Natural killer cell (primary cell): ENCODE measurements around the gene PPCS. TPM values are rescaled to one million over a fixed set of nuclear protein-coding genes. Genes with fewer than 3 reads are reported as not detected.

Experiments used
- ATAC-seq, 3 donors: fragments of 150-1000 bp in 2 of 3; fragments of 200-7000 bp in 1 of 3; cut with Tn5 transposase; 1 replicate in 1 of 3; 2 replicates in 2 of 3; pipeline ENCODE4 v1.10.0; 2021; ENCODE audit warnings: mild to moderate bottlenecking in 2 of 3, moderate library complexity in 2 of 3
- DNase-seq, 2 donors: peaks; one replicate each; pipeline versions ENCODE4 v3.0.0 to v3.0.0-alpha.2; 2013 to 2021; ENCODE audit warnings: mixed read lengths in 1 of 2
- H3K27ac ChIP-seq: one replicate; pipeline ENCODE4 v1.5.1; 2013; ENCODE audit warnings: mild to moderate bottlenecking, low read length
- H3K27me3 ChIP-seq: one replicate; pipeline ENCODE4 v1.6.1; 2013; ENCODE audit warnings: low read length; ENCODE audit not compliant: control insufficient read depth, insufficient read depth
- H3K36me3 ChIP-seq: one replicate; pipeline ENCODE4 v1.6.1; 2013; ENCODE audit warnings: low read length; ENCODE audit not compliant: control insufficient read depth, insufficient read depth
- H3K4me1 ChIP-seq: one replicate; pipeline ENCODE4 v1.6.1; 2013; ENCODE audit warnings: low read length; ENCODE audit not compliant: control insufficient read depth, insufficient read depth
- H3K4me3 ChIP-seq: one replicate; pipeline ENCODE4 v1.5.1; 2013; ENCODE audit warnings: low read length
- H3K9me3 ChIP-seq: one replicate; pipeline ENCODE4 v1.6.1; 2013; ENCODE audit warnings: low read length; ENCODE audit not compliant: control insufficient read depth, insufficient read depth
- H3K27ac Mint-ChIP-seq, 2 donors: one replicate each; pipeline ENCODE4 v1.8.0; 2022; ENCODE audit warnings: mild to moderate bottlenecking in 2 of 2, mixed read lengths in 2 of 2, moderate library complexity in 1 of 2
- H3K27me3 Mint-ChIP-seq, 2 donors: one replicate each; pipeline ENCODE4 v1.8.0; 2022; ENCODE audit warnings: low read depth in 2 of 2, mixed read lengths in 2 of 2
- H3K36me3 Mint-ChIP-seq: one replicate; pipeline ENCODE4 v1.8.0; 2022; ENCODE audit warnings: mixed read lengths
- H3K4me1 Mint-ChIP-seq, 2 donors: one replicate each; pipeline ENCODE4 v1.8.0; 2022; ENCODE audit warnings: mixed read lengths in 2 of 2
- H3K4me3 Mint-ChIP-seq: one replicate; pipeline ENCODE4 v1.8.0; 2022; ENCODE audit warnings: mild to moderate bottlenecking, moderate library complexity, mixed read lengths
- H3K9me3 Mint-ChIP-seq, 2 donors: one replicate each; pipeline ENCODE4 v1.8.0; 2022; ENCODE audit warnings: mixed read lengths in 2 of 2
- WGBS: methylation state at CpG from one replicate; pipeline ENCODE4 v1.1.7; 2013; ENCODE audit warnings: missing lambda C conversion rate; ENCODE audit not compliant: insufficient coverage; 5-methylcytosine and 5-hydroxymethylcytosine counted together
- intact Hi-C: fragments of 100-400 bp; cut with micrococcal nuclease; formaldehyde crosslinking; loops from one replicate; pipeline ENCODE4 v1.14.2; 2022
- total RNA-seq, 4 donors: library from RNA; stranded (reverse); fragments of 120-200 nt in 1 of 4; gene quantifications; one replicate each; pipeline versions ENCODE4 v1.2.3 to v1.2.4, GENCODE V29; 2013 to 2022
- TF ChIP-seq, protein P1 (sequence below): fragments of 200-600 bp; IDR thresholded peaks from one replicate; pipeline ENCODE4 v1.8.0; 2022; ENCODE audit warnings: antibody characterized with exemption

PPCS gene
- total RNA-seq, 3 donors from 2014 or later (not counting 1 experiment from before 2014, with no cell fraction given), result 44.2 to 54.5 (median 50.2) TPM

DNA sequence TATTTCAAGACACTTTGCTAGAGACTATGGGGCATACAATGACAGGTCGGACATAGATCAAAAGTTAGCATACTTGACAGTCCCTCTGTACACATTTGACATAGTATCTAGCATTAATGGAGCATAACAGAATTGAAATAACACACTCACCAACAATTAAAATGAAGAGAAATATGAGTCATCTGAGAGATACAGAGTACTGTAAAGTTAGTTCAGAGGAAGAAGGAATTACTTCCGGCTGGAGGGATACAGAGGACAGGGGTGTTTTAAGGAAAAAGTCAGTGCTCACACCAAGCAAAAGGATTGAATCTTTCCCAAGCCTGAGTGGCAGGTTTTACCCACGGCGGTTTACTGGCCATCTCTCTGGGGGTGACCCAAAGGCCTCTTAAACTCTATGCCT is 3.0 kb upstream of the PPCS start:
- peak overlapping the region in 1 of 2 donors; percentile 58 for H3K27ac Mint-ChIP-seq
- H3K36me3 Mint-ChIP-seq, result no peaks in the 10 kb centered on the region
- Histone ChIP-seq H3K27ac (no peak overlapping the region), H3K9me3 (no peaks in the 10 kb centered on the region), H3K27me3 (peaks cover 5% of the 10 kb centered on the region), H3K4me3 (no peak overlapping the region), H3K36me3 (peaks cover 6% of the 10 kb centered on the region), H3K4me1 (peaks cover 23% of the 10 kb centered on the region)
- ATAC-seq (no peak), DNase-seq (no peak)
- peaks cover 21 to 26% of the 10 kb centered on the region in 2 donors for H3K4me1 Mint-ChIP-seq
- intact Hi-C loops, result no loop called here
- peaks cover 0 to 7% of the 10 kb centered on the region in 2 donors for H3K27me3 Mint-ChIP-seq
- H3K9me3 Mint-ChIP-seq, result no peaks in the 10 kb centered on the region
- peak overlapping the region; percentile 13 for H3K4me3 Mint-ChIP-seq
- WGBS, result 95% methylated on average over 4 of the region's 4 CpGs
- TF ChIP-seq, protein P1, sequence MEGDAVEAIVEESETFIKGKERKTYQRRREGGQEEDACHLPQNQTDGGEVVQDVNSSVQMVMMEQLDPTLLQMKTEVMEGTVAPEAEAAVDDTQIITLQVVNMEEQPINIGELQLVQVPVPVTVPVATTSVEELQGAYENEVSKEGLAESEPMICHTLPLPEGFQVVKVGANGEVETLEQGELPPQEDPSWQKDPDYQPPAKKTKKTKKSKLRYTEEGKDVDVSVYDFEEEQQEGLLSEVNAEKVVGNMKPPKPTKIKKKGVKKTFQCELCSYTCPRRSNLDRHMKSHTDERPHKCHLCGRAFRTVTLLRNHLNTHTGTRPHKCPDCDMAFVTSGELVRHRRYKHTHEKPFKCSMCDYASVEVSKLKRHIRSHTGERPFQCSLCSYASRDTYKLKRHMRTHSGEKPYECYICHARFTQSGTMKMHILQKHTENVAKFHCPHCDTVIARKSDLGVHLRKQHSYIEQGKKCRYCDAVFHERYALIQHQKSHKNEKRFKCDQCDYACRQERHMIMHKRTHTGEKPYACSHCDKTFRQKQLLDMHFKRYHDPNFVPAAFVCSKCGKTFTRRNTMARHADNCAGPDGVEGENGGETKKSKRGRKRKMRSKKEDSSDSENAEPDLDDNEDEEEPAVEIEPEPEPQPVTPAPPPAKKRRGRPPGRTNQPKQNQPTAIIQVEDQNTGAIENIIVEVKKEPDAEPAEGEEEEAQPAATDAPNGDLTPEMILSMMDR, result no peak

DNA sequence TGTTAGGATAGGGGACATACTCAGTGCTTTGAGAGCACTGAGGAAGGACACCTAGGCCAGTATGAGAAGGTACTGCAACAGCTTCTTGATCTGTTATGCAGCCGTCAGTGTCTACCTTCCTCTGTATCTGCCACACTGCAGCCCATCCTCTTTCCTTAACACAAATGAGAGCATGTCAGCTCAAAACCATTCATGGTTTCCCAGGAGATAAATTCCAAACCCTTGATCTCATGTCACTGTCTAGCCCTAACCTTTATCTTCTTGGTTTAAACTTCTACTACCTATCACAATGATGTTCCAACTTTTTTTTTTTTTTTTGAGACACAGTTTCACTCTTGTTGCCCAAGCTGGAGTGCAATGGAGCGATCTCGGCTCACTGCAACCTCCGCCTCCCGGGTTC is 1.9 kb upstream of the PPCS start:
- intact Hi-C loops, result no loop called here
- DNase-seq (no peak), ATAC-seq (no peak)
- Histone ChIP-seq H3K9me3 (no peaks in the 10 kb centered on the region), H3K36me3 (peaks cover 14% of the 10 kb centered on the region), H3K4me3 (no peak overlapping the region), H3K27ac (no peak overlapping the region), H3K27me3 (peaks cover 5% of the 10 kb centered on the region), H3K4me1 (peaks cover 23% of the 10 kb centered on the region)
- Mint-ChIP-seq H3K36me3 (peaks cover 2% of the 10 kb centered on the region), H3K4me1 (peaks cover 23 to 26% of the 10 kb centered on the region in 2 donors), H3K27me3 (peaks cover 0 to 7% of the 10 kb centered on the region in 2 donors), H3K27ac (peak overlapping the region; percentile 58 to 95), H3K4me3 (peak overlapping the region; percentile 45), H3K9me3 (no peaks in the 10 kb centered on the region)
- TF ChIP-seq, protein P1, result no peak
- WGBS, result 96% methylated on average over 5 of the region's 5 CpGs

GRCh38 chr1:42456754-42457089 is 379 bp downstream of the PPCS start:
- Histone ChIP-seq H3K9me3 (no peaks in the 10 kb centered on the region), H3K27ac (peak overlapping the region; percentile 89), H3K36me3 (peaks cover 32% of the 10 kb centered on the region), H3K27me3 (no peaks in the 10 kb centered on the region), H3K4me1 (peaks cover 23% of the 10 kb centered on the region), H3K4me3 (peak overlapping the region; percentile 89)
- TF ChIP-seq, protein P1, result no peak
- DNase-seq (peak in 1 of 2 donors; percentile 82), ATAC-seq (peak; percentile 46 to 69 (median 47))
- Mint-ChIP-seq H3K27ac (peak overlapping the region; percentile 87 to 95), H3K4me3 (peak overlapping the region; percentile 94), H3K36me3 (peaks cover 16% of the 10 kb centered on the region), H3K27me3 (no peaks in the 10 kb centered on the region), H3K4me1 (peaks cover 27 to 33% of the 10 kb centered on the region in 2 donors), H3K9me3 (no peaks in the 10 kb centered on the region)
- under 1% methylated on average over 23 of the region's 23 CpGs for WGBS
- intact Hi-C loops, result loop anchor here (2.0 kb wide), 2 partner anchors 122 to 310 kb away; partner anchors contain the start of genes C1orf50, FOXJ3 and P3H1

GRCh38 chr1:42461196-42461595 is 4.9 kb downstream of the PPCS start:
- DNase-seq (no peak), ATAC-seq (no peak)
- Histone ChIP-seq H3K27me3 (no peaks in the 10 kb centered on the region), H3K36me3 (peaks cover 32% of the 10 kb centered on the region), H3K27ac (no peak overlapping the region), H3K4me1 (peaks cover 24% of the 10 kb centered on the region), H3K4me3 (no peak overlapping the region), H3K9me3 (no peaks in the 10 kb centered on the region)
- TF ChIP-seq, protein P1, result no peak
- H3K9me3 Mint-ChIP-seq, result no peaks in the 10 kb centered on the region
- WGBS, result 100% methylated on average over 2 of the region's 2 CpGs
- H3K27ac Mint-ChIP-seq, result peak overlapping the region in 1 of 2 donors; percentile 56
- intact Hi-C loops, result loop anchor here (5.0 to 10.0 kb wide), 2 partner anchors 221 to 474 kb away; partner anchors contain the start of gene YBX1
- peak overlapping the region; percentile 25 for H3K4me3 Mint-ChIP-seq
- H3K4me1 Mint-ChIP-seq, result peaks cover 38 to 47% of the 10 kb centered on the region in 2 donors
- H3K27me3 Mint-ChIP-seq, result no peaks in the 10 kb centered on the region
- H3K36me3 Mint-ChIP-seq, result peaks cover 16% of the 10 kb centered on the region
